Chondrocyte (in vitro differentiated cells): ENCODE data around the gene PGLYRP3. TPM values are rescaled to one million over a fixed set of nuclear protein-coding genes. Genes with fewer than 3 reads are reported as not detected.

Source experiments
- DNase-seq: peaks from one replicate; pipeline ENCODE4 v3.0.0; 2021; ENCODE audit warnings: mixed read lengths, low spot score
- H3K27ac Mint-ChIP-seq: one replicate; pipeline ENCODE4 v1.8.0; 2021; ENCODE audit warnings: mild to moderate bottlenecking, moderate library complexity, mixed read lengths; ENCODE audit not compliant: unreplicated experiment
- H3K27me3 Mint-ChIP-seq: 2 replicates; pipeline ENCODE4 v1.8.0; 2021; ENCODE audit warnings: low read depth, mixed read lengths
- H3K36me3 Mint-ChIP-seq: 2 replicates; pipeline ENCODE4 v1.8.0; 2021; ENCODE audit warnings: low read depth, mixed read lengths
- H3K4me1 Mint-ChIP-seq: 2 replicates; pipeline ENCODE4 v1.8.0; 2021; ENCODE audit warnings: low read depth, mild to moderate bottlenecking, mixed read lengths
- H3K4me3 Mint-ChIP-seq: one replicate; pipeline ENCODE4 v1.8.0; 2021; ENCODE audit warnings: mild to moderate bottlenecking, moderate library complexity, mixed read lengths; ENCODE audit not compliant: unreplicated experiment
- H3K9me3 Mint-ChIP-seq: 2 replicates; pipeline ENCODE4 v1.8.0; 2021; ENCODE audit warnings: low read depth, mixed read lengths
- CTCF ChIP-seq: fragments of 200-600 bp; sonication (generic); IDR thresholded peaks from 2 replicates; pipeline ENCODE4 v1.5.0; 2021; ENCODE audit warnings: antibody characterized with exemption, mild to moderate bottlenecking, moderate library complexity
- total RNA-seq: library from RNA; stranded (reverse); gene quantifications from 3 replicates; pipeline ENCODE4 v1.2.1, GENCODE V29; 2021

The PGLYRP3 gene
- total RNA-seq, 1 donor from 2014 or later, result not detected

GRCh38 chr1:153355445-153356071, 42.8 kb upstream of the PGLYRP3 start:
- no peak for DNase-seq
- H3K4me1 Mint-ChIP-seq, result no peaks in the 10 kb centered on the region
- H3K4me3 Mint-ChIP-seq, result no peak overlapping the region
- no peaks in the 10 kb centered on the region for H3K9me3 Mint-ChIP-seq
- peak; percentile 65 for TF ChIP-seq CTCF
- H3K27ac Mint-ChIP-seq, result no peak overlapping the region
- no peaks in the 10 kb centered on the region for H3K36me3 Mint-ChIP-seq
- H3K27me3 Mint-ChIP-seq, result peaks cover 32% of the 10 kb centered on the region

GRCh38 chr1:153354515-153355193, 41.9 kb upstream of the PGLYRP3 start:
- Mint-ChIP-seq H3K4me1 (no peaks in the 10 kb centered on the region), H3K27me3 (peaks cover 36% of the 10 kb centered on the region), H3K27ac (no peak overlapping the region), H3K9me3 (no peaks in the 10 kb centered on the region), H3K4me3 (no peak overlapping the region), H3K36me3 (no peaks in the 10 kb centered on the region)
- DNase-seq, result no peak
- no peak for TF ChIP-seq CTCF

DNA sequence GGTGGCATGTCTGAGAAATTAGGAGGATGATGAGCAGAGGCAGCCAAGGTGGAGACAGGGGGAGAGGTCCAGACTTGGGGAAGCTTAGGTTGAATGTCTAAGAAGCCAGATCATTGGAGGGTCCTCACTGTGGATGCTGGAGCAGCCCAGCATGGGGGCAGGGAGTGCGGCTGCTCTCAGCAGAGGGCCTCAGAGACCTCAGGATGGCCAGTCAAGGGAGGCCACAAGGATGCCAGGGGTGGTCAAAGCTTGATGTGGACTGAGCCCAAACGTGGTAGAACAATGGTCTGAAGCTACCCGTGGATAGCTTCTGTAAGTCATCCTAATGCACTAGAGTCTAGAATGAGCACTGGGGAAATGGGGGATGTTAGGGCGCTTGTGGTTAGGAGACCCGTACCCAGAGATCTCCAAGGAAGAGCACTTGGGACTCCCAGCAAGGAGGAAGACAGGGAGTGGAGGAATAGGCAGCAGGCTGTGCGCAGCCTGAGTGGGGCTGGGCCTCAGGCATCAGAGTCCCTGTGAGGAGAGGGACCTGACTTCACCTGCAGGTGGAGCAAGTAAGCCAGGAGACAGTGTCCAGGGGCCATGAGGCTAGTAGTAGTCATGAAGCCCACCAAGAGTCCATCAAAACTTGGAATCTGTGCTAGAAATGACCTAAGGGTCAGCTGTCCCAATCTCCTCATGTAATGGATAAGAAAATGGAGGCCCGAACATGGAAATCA, 40.6 kb upstream of the PGLYRP3 start:
- Mint-ChIP-seq H3K27ac (no peak overlapping the region), H3K4me1 (no peaks in the 10 kb centered on the region), H3K27me3 (peaks cover 42% of the 10 kb centered on the region), H3K9me3 (no peaks in the 10 kb centered on the region), H3K36me3 (no peaks in the 10 kb centered on the region), H3K4me3 (no peak overlapping the region)
- TF ChIP-seq CTCF, result peak; percentile 62
- no peak for DNase-seq

- DNase-seq, result no peak
- Mint-ChIP-seq H3K36me3 (no peaks in the 10 kb centered on the region), H3K27me3 (peaks cover 43% of the 10 kb centered on the region), H3K27ac (no peak overlapping the region), H3K4me3 (no peak overlapping the region), H3K9me3 (no peaks in the 10 kb centered on the region), H3K4me1 (no peaks in the 10 kb centered on the region)
- TF ChIP-seq CTCF, result peak; percentile 97
Observed at GRCh38 chr1:153352523-153352922, 39.8 kb upstream of the PGLYRP3 start.

- no peak for TF ChIP-seq CTCF
- DNase-seq, result no peak
- Mint-ChIP-seq H3K36me3 (no peaks in the 10 kb centered on the region), H3K9me3 (no peaks in the 10 kb centered on the region), H3K27me3 (peaks cover 45% of the 10 kb centered on the region), H3K4me3 (no peak overlapping the region), H3K27ac (no peak overlapping the region), H3K4me1 (no peaks in the 10 kb centered on the region)
Observed at GRCh38 chr1:153350321-153350957, 37.7 kb upstream of the PGLYRP3 start.
